ENCODE measurements around the gene CD22.
"Not testable (repeated sequence)": the region's sequence is repeated elsewhere in the genome, so short reads cannot be mapped to it uniquely, and the experiment has no call there.

CD22 gene

DNA sequence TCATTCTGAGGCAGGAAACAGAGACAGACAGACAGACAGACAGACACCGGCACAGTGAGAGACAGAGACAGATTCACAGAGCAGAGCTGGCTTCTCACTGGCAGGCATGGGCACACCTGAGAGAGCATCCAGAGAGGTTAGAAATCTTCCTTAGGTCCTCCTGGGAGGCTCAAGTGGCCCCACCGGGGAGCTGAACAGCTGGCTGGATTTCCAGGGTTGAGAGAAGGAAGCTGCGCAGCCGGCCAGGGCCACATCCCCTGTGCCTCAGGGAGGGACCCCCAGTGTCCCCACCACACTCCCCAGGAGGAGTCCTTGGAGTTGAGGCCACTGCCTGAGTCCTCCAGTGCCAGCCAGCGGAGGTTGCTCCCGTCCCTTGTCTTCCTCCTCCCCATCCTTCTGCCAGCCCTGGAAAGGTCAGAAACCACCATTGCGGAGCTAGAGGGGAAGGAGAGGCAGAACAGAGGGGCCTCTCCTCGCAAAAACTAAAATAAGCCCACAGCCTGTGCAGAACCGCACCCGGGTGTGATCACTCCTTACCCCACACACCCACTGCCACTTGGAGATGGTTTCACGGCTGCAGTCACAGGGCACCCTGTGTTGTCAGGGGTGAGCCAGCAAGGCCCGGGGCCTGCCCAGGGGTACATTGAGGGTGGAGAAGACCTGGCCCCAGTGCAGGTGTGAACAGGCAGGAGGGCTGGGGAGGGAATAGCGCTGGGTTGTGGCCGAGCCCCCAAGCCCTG is 33.4 kb downstream of the CD22 start:
- DNase-seq, result no peak

DNA sequence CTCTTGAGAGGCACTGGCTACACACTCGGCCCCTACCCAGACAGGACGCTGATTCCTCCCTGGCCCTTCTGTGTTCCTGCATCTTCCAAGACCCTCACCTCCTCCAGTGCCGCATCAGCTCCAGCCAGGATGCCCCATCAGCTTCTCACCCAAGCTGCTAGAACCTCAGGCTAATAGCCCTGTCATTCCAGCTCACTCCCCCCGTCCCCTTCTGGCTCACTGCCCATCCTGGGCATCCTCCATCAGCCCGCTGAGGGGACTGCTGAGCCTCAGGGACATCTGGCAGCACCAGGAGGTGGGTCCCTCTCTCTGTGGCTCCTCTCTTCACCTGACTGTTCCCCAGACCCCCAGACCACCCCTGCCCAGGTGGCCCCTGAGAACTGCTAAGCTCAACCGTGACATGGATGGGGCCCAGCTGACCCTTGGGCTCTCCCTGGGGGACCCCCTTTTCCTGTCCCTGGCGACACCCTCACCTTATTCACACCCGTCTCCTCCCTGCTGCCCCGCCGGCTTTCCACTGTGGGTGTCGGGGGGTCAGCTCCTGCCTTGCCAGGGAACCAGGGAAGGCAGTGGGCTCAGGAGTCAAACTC is 34.1 kb downstream of the CD22 start:
- no peak for DNase-seq

DNA sequence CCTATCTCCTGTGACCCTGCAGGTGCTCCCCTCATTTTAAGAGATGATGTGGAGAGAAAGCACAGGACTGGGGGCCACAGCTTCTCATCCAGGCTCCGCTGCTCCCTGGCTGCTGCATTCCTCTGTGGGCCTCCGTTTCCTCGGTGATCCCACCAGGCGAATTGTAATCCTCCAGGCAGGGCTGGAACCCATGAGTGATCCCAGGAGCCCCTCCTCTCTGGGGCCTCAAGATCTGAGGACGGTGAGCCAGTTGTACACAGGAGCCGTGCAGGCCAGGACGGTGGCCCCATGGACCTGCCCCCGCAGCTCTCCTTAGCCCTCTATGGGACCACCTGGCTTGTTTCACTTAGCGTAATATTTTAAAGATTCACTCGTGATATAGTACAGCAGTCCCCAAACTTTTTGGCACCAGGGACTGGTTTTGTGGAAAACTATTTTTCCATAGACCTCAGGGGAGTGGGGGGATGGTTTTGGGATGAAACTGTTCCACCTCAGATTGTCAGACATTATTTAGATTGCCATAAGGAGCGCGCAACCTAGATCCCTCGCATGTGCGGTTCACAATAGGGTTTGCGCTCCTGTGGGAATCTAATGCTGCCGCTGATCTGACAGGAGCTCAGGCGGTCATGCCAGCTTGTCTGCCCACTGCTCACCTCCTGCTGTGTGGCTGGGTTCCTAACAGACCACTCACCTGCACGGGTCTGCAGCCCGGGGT is 34.9 kb downstream of the CD22 start:
- DNase-seq, result no peak

GRCh38 chr19:35365303-35365702 is 36.3 kb downstream of the CD22 start:
- no peak for DNase-seq

DNA sequence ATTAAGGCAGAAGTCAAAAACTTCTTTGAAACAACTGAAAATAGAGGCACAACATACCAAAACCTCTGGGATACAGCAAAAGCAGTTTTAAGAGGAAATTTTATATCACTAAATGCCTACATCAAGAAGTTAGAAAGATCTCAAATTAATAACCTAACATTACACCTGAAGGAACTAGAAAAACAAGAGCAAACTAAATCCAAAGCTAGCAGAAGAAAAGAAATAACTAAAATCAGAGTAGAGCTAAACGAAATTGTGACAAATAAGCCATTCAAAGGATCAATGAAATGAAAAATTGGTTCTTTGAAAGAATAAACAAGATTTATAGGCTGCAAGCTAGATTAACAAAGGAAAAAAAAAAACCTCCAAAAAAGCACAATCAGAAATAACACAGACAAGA is 39.4 kb downstream of the CD22 start:
- DNase-seq, result no peak

DNA sequence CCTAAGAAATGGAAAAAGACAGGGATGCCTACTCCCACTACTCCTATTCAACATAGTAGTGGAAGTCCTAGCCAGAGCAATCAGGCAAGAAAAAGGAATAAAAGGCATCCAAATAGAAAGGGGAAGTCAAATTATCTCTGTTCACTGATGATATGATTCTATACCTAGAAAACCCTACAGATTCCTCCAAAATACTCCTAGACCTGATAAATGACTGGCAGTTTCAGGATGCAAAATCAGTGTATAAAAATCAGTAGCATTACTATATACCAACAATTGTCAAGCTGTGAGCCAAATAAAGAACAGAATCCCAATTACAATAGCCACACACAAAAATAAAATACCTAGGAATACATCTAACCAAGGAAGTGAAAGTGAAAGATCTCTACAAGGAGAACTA is 40.5 kb downstream of the CD22 start:
- DNase-seq, result no peak

DNA sequence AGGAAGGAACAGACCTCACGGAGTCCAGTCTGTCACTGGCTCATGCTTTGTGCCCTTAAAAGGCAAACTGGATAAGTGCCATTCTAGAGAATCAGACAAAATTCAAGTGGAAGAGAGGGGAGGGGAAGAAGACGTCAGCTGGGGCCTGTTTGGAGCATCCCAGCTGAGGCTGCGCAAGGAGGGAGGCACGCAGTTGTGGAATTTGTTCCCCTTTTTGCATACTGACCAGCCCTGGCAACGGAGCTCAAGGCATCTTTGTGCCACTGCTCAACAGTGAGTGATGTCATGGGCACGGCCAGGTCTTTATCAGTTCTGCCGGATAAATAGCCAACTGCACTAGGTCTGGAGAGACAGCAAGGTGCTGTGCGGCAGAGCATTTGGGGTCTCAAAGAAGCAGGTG is 41.7 kb downstream of the CD22 start, which contains the start of gene GPR42:
TSS of gene GPR42 (plus strand) at position 347 of the 400 bp plus-strand sequence. CDS start 292 bp downstream, outside the sequence.
- DNase-seq, result no peak

GRCh38 chr19:35373492-35373891 is 44.5 kb downstream of the CD22 start:
- DNase-seq, result no peak

GRCh38 chr19:35374031-35374430 is 45.0 kb downstream of the CD22 start:
- DNase-seq, result not testable (repeated sequence)

DNA sequence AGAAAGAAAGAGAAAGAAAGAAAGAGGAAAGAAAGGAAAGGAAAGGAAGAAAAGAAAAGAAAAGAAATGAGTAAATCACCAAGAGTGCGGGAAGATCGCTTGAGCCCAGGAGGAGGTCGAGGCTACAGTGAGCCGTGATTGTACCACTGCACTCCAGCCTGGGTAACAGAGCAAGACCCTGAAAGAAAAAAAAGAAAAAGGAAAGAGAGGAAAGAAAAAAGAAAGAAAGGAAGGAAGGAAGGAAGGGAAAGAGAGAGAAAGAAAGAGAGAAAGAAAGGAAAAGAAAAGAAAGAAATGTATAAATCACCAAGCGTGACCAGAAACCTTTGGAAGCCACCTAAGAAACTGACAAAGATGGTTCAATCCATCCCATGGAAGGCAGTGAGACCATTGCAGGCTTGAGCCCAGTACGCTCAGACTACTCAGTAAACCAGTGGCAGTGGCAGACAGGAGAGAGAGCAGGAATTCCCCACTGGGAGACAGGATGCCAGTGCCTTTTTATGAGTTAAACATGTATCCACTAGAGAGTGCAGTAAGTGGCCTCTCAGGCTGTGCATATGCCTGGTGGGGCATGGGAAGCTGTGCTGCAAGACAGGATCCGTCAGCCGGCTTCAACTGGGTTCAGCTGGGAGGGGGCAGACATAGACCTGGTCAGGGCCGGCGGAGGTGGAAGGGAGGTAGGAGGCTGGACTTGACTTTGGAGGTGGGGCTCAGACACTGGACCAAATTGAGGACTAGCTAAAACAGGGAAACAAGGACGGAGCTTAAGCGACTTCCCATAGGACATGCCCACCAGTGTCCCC is 46.7 kb downstream of the CD22 start:
- no peak for DNase-seq

DNA sequence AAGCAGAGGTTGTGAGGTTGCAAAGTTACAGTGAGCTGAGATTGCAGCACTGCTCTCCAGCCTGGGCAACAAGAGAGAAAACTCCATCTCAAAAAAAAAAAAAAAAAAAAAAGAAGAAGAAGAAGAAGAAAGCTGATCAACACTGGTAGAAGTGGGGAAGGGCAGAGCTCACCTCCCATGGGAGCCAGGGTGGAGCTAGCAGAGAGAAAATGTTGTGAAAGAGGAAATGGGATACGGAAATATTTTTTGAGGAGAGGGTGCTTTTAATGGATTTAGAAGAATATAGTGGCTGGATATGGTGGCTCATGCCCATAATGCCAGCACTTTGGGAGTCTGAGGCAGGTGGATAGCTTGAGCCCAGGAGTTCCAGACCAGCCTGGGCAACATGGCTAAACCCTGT is 48.7 kb downstream of the CD22 start:
- DNase-seq, result no peak

DNA sequence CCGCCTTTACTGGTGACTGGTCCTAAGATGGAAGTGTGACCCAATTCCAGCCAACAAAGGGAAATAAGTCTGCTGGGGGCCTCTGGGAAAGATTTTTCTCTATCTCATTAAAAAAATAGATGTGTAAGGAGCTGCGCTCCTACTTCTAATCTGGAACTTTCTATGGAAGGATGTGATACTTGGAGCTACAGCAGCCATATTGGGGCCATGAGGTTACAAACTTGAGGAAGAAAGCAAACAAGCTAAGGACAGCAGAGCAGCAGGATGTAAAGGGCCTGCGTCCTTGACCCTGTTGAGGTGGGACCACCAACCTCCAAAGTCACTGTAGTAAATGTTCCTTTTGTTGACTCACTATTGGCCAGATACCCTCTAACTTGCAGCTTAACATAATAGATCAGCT is 49.4 kb downstream of the CD22 start:
- no peak for DNase-seq

DNA sequence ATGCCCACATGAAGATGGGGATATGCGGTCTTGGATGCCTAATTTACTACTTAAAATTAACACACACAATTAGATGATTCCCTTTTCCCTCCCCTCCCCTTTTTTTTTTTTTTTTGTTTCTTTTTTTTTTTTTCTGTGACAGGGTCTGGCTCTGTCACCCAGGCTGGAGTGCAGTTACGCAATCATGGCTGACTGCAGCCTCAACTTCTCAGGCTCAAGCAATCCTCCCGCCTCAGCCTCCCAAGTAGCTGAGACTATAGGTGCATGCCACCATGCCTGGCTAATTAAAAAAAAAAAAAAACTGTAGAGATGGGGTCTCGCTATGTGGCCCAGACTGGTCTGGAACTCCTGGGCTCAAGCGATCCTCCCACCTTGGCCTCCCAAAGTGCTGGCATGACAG is 50.6 kb downstream of the CD22 start:
- not testable (repeated sequence) for DNase-seq

DNA sequence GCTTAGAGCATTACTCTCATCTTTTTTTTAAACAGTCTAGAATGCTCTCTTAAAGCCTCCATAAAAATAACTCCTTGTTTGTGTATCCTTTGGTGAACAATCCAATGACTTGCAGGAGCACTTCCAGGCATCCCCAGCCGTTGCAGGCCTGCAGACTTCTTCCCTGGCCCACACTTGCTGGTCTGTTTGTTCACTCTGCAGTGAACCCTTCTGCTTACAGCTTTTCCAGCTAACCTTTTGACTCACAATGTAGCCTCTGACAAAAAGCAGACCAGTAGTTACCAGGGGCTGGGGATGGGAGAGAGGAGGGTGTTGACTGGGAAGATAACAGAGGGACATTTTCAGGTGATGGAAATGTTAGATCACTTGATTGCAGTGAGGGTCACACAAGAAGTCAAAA is 51.0 kb downstream of the CD22 start:
- DNase-seq, result no peak

DNA sequence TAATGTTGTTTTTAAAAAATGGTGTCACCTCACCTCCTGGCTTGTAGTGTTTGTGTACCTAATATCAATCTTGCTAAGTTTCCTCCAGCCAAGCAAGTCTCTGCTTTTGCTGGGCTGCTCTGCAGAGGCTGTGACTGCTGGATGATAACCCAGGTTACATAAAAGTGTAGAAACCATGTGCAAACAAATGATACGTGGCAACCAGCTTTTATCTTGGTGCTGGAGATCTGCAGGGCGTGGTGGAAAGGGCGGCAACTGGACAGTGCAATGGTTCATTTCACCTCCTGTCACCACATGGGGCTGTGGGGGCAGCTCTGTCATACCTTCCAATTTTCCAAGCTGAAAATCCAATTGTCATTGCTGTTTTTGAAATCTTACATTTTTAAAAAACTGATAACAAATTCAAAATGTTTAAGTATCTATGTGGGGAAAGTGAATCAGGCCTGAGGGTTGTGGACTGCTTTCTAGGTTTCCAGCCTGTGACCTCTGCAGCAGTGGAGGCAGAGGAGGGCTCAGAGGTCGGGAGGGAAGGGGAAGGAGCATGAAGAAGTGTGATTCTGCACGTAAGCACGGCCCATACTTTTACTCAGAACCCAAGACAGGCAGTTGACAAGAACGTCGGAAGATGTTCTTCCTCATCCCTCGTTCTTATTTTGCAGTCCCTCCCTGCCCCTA is 51.6 kb downstream of the CD22 start:
- DNase-seq, result no peak

DNA sequence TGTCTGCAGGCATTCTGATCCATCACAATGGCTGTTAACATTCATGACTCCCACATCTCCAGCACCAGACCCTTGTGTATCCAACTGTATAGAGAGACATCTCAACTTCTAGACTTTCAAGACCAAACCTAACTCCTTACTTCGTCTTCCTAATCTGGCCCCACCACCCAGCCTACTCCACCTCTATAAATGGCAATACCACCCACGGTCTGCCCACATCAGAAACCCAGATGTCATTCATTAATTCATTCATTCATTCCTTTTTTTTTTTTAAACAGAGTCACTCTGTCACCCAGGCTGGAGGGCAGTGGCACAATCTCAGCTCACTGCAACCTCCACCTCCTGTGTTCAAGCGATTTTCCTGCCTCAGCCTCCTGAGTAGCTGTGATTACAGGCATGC is 52.3 kb downstream of the CD22 start:
- DNase-seq, result no peak

DNA sequence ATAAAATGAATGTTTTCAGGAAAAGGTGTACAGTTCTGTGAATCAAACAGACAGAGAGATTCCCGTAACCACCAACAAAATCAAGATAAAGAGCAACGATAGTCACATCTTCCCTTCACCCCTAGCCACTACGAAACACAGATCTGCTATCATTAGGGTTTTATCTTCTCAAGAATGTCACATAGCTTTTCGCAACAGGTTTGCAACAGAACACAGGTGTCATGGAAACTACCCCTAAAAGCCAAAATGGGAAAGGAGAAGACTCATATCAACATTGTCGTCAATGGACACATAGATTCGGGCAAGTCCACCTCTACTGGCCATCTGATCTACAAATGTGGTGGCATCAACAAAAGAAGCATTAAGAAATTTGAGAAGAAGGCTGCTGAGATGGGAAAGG is 52.9 kb downstream of the CD22 start:
- no peak for DNase-seq

DNA sequence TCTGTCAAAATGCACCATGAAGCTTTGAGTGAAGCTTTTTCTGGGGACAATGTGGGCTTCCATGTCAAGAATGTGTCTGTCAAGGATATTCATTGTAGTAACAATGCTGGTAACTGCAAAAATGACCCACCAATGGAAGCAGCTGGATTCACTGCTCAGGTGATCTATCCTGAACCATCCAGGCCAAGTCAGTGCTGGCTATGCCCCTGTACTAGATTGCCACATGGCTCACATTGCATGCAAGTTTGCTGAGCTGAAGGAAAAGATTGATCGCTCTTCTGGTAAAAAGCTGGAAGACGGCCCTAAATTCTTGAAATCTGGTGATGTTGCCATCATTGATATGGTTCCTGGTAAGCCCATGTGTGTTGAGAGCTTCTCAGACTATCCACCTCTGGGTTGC is 54.5 kb downstream of the CD22 start:
- no peak for DNase-seq

- DNase-seq, result no peak
Observed at GRCh38 chr19:35388277-35389054, 59.5 kb downstream of the CD22 start.

DNA sequence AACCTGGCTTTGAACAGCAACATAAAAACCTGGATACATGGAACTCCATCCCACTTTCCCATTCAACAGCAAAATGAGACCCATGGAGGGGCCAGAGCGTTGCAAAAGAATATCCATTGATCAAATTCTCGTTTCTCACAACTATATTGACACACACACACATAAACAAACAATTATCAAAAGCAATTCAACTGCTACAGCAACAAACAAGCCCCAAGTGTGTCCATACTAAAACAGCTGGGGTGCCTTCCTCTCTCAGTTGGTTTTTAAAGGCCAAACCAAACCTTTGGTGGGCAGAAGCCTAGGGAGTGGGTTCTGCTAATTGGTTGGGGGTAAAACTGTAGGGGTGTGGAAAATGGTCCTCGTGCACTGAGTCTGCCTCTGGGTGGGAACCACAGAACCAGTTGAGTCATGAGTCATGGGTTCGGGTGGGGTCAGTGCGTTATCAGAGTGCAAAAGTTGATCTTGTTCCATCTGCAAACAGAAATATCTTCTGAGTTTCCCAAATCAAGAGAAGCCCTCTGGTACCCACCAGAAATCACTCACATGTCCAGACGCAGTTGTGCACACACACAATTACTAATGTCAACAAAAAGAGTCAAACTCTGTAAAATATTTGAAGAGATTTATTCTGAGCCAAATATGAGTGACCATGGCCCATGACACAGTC is 60.3 kb downstream of the CD22 start:
- DNase-seq, result no peak
